Measurements from ENCODE around the gene FEZF1.
"Not testable (repeated sequence)": the region's sequence is repeated elsewhere in the genome, so short reads cannot be mapped to it uniquely, and the experiment has no call there.

GRCh38 chr7:122284608-122285007 is 19.9 kb downstream of the FEZF1 start:
- TF ChIP-seq EZH2 (IDR thresholded peaks at IDR 0.05; ENCODE audit: borderline replicate concordance, low read length); CTCF (IDR thresholded peaks at IDR 0.05; ENCODE audit: low read length): not testable (repeated sequence)

Data from OCI-LY1 (cell line).